Stomach (tissue), 4 donors: ENCODE results near the gene TNFRSF14.

Experiments
- EP300 ChIP-seq: sonication (generic); formaldehyde crosslinking; IDR thresholded peaks from one replicate; pipeline ENCODE4 v1.6.1; 2017; ENCODE audit warnings: antibody characterized with exemption
- TF ChIP-seq, protein P1 (sequence below), 7 experiments: fragments of 450-650 bp in 4 of 7; fragments of 200-600 bp in 3 of 7; sonication (generic) in 3 of 7; IDR thresholded peaks; one replicate each; pipeline ENCODE4 v1.5.1; 2016 to 2019; ENCODE audit warnings: antibody characterized with exemption in 7 of 7, control low read depth in 2 of 7, mild to moderate bottlenecking in 1 of 7

DNA sequence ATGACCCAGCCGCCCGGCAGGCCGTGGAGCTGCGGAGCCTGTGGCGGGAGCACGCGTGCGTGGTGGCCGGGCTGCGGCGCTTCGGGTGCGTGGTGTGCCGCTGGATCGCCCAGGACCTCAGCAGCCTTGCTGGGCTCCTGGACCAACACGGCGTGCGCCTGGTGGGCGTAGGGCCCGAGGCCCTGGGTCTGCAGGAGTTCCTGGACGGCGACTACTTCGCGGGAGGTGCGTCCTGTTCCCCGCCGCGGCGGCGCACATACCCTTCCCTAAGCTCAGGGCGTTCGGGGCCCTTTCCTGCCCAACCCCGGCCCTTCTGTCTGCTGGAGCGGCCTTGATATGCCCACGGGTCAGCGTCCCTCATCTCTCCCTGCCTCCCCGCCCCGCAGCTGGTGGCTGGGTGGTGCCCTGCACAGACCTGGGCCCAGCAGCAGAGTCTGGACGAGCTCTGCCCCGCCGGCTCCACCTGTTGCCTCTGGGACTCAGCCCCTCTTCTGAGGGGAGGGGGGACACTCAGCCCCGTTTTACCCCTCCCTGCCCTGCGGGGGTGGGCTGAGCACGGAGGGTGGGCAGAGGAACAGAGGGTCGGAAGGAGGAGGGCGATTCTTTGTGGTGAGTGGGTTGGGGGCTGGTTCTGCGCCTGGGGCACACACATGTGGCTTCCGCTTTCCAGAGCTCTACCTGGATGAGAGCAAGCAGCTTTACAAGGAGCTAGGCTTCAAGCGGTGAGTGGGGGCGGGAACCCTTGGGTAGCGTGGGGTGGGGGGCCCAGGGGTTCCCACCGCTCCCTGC lies 31.1 kb downstream of the TNFRSF14 start:
- TF ChIP-seq, protein P1, sequence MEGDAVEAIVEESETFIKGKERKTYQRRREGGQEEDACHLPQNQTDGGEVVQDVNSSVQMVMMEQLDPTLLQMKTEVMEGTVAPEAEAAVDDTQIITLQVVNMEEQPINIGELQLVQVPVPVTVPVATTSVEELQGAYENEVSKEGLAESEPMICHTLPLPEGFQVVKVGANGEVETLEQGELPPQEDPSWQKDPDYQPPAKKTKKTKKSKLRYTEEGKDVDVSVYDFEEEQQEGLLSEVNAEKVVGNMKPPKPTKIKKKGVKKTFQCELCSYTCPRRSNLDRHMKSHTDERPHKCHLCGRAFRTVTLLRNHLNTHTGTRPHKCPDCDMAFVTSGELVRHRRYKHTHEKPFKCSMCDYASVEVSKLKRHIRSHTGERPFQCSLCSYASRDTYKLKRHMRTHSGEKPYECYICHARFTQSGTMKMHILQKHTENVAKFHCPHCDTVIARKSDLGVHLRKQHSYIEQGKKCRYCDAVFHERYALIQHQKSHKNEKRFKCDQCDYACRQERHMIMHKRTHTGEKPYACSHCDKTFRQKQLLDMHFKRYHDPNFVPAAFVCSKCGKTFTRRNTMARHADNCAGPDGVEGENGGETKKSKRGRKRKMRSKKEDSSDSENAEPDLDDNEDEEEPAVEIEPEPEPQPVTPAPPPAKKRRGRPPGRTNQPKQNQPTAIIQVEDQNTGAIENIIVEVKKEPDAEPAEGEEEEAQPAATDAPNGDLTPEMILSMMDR (IDR thresholded peaks at IDR 0.05), result no peak
- TF ChIP-seq EP300, result no peak
